Hindlimb muscle (tissue), 1 donor: ENCODE measurements around the gene PLEKHA7. TPM values are rescaled to one million over a fixed set of nuclear protein-coding genes. Genes with fewer than 3 reads are reported as not detected.
"Not testable (repeated sequence)": the region's sequence is repeated elsewhere in the genome, so short reads cannot be mapped to it uniquely, and the experiment has no call there.

Source experiments
- DNase-seq: peaks from one replicate; pipeline ENCODE4 v3.0.0-alpha.2; 2013
- polyA plus RNA-seq: library from polyadenylated mRNA; unstranded; fragments of 120-200 nt; gene quantifications from one replicate; pipeline ENCODE4 v1.2.1, GENCODE V29; 2013; ENCODE audit not compliant: insufficient read length

PLEKHA7 gene
- polyA plus RNA-seq, 1 donor: 5.7 TPM

GRCh38 chr11:16976379-16976778, 37.8 kb downstream of the PLEKHA7 start:
- DNase-seq: no peak

DNA sequence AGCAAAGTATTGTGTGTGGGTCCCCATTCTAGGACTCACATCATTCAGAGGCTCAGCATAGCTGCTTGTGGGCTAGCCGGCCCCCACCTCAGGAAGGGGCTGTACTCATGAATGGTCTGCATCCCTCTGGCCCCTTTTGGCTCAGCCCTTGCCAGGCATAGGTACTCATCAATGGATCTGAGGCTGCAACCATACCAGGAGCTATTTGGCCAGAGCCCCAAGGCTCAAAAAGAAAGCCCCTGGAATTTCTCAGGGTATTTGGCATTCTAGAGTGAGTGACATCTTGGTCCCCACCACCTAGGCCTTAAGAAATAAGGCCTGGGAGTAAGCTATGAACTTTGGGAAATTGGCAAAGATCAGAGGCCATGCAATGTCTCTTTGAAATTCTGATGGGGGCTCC, 38.3 kb downstream of the PLEKHA7 start:
- DNase-seq: no peak

DNA sequence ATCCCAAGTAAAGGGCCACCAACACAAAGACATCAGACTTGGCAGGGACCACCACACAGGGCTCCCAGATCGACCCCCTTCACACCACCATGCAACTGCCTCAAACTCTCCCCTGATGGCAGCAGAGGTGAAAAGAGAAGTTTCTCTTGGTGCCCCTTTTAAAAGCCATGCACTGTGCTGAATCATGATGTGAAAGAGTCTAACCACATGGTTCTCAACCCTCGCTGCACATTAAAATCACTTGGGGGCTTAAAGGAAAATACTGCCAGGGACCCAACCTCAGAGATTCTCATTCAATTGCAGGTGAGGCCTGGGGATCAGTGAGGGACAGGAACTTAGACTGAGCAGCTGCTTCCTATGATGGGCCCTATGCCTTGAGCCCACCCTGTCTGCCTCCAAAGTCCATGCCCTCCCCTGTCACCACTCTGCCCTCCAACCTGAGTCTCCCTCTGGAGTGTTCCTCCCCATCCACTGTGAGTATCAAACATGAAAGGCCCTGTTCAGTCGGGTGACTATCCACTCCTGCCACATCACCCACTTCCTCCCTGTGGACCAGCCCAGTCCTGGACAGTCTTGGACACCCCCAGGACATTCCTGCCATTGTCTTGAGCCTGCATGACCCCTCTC, 40.8 kb downstream of the PLEKHA7 start:
- DNase-seq: no peak

GRCh38 chr11:16969010-16969999, 44.9 kb downstream of the PLEKHA7 start:
- no peak for DNase-seq

- no peak for DNase-seq
These were observed 46.0 kb downstream of the PLEKHA7 start for GRCh38 chr11:16968196-16968595.

DNA sequence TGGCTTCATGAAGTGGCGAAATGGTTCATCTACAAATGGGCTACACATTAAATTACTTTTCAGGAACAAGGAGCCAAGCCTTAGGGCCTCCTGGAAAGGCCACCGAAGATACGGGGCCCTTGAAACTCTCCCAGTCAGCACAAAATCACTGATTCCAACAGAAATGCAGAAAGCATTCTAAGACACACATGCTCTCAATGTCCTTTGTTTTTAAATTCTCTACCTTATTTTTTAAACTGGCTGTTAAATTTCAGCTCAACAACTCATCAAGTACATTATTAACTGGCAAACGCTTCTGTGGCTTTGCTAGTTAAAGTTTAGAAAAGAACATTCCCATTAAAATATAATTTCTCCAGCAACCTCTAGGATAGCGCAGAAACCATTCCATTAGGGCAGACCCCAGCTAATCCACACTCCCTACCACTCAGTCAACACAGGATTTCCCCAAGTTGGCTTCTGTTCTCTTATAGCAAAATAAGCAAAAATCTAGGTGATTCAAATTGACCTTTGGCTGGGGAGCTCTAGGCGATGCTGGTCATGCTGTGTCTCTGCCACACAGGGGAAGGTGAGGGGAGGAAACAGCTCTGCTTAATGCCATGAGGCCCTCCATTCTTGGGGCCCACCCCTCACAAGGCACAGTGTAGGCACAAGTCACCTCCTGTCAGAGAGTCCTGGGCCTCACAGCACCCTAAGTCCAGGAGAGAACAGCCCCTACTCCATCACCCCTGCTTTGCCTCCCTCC, 47.1 kb downstream of the PLEKHA7 start:
- DNase-seq: no peak

DNA sequence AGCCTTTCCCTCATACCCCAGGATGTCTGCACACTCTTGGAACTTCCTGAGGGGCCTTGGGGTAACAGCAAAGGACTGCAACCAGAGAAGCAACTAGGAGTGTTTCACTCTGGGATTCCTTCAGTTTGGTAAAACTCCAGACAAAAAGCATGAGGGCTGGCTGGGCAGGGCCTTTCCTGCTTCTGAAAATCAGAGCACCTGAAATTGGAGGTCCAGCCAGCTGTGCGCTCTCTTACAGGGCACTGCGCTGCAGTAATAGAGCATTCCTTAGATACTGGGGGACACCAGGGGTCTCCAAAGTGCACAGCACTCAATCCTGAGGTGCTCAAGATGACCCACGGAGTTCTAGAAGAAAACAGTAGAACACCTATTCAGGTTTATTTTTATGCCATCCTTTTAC, 49.7 kb downstream of the PLEKHA7 start:
- DNase-seq: no peak

- DNase-seq: no peak
These were observed 50.8 kb downstream of the PLEKHA7 start for GRCh38 chr11:16963316-16963876.

- DNase-seq: not testable (repeated sequence)
These were observed 51.6 kb downstream of the PLEKHA7 start for GRCh38 chr11:16962589-16962988.

- DNase-seq: no peak
These were observed 52.1 kb downstream of the PLEKHA7 start for GRCh38 chr11:16962146-16962545.

DNA sequence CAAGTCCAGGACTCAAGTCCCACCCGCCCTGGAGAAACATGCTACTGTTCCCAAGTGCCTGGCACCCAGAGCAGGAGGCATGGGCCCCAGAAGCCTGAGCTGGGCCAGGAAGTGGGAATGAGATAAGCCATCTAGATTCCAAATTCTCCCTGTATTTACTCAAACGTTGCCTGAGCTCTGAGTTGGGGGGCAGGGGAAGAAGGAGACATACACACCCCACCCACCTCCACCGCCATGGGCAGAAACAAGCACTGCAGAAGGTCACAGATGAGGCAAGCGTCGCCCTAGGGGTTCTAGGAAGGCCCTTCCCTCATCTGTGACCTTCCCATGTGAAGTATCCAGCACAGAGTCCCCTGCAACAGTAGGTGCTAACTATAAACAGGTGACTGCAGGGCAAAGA, 54.0 kb downstream of the PLEKHA7 start:
- no peak for DNase-seq

DNA sequence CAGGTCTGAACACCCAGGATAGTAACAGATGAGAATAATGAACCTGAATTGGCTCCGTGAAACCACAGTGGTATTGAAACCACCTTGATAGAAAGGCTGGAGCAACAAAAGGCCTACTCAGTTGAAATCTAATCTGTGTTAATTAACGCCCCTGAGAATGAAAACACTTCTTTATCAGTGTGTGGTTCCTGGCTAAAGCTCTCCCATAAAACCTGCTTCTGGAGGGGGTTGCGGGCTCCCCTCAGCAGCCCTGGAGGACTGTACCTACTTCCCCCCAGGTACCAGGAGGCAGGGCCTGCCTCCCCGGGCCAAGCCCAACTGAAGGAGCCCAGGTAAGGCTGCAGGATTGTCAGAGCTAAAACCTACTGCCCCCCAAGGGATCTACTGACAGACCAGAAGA, 54.6 kb downstream of the PLEKHA7 start:
- no peak for DNase-seq

GRCh38 chr11:16958833-16959232, 55.4 kb downstream of the PLEKHA7 start:
- DNase-seq: no peak

GRCh38 chr11:16956538-16957153, 57.6 kb downstream of the PLEKHA7 start:
- DNase-seq: no peak

DNA sequence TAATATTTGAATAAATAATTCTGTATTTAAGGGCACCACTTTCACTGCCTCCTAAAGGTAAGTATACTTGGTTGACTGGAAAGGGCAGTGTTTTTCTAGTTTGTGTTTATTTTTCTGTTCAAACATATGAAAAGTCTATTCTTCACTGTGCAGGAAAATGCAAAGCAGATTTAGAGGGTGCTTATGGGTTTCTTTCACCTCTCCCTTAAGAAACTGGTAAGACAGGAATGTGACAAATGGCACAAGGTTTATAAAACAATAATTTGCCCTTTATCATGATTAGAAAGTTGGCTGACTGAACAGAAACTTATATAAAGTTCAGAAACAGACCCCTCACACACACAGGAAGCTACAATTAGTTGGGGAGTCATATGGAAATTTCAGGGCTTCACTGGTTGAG, 60.6 kb downstream of the PLEKHA7 start:
- no peak for DNase-seq

- no peak for DNase-seq
These were observed 67.5 kb downstream of the PLEKHA7 start for GRCh38 chr11:16946477-16947282.

- DNase-seq: no peak
These were observed 68.3 kb downstream of the PLEKHA7 start for GRCh38 chr11:16945671-16946469.

- no peak for DNase-seq
These were observed 71.3 kb downstream of the PLEKHA7 start for GRCh38 chr11:16942911-16943310.

- DNase-seq: no peak
These were observed 71.9 kb downstream of the PLEKHA7 start for GRCh38 chr11:16942342-16942741.

DNA sequence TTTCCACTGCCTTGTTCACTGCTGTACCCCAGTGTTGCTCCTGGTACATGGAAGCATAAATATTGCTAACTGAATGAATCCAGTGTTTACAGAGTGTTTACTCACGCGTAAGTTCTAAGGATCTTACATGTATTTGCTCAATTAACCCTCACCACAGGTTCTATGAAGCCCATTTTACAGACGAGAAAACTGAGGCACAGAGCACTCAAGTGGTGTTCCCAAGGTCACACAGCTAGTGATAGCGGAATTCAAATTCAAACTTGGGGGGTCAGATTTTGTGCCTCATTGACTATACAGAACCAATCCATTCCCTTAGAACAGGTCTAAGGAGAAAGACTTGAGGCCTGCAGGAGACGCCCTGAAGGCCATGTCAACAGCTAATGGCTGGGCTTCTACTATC, 72.3 kb downstream of the PLEKHA7 start:
- no peak for DNase-seq

GRCh38 chr11:16938061-16938460, 76.2 kb downstream of the PLEKHA7 start:
- no peak for DNase-seq
